HepG2 (cell line): Measurements from ENCODE around the gene EEPD1. TPM values are rescaled to one million over a fixed set of nuclear protein-coding genes. Genes with fewer than 3 reads are reported as not detected.

Experiments
- ATF7 ChIP-seq, 2 experiments: fragments of 450-650 bp in 1 of 2; sonication (generic) in 1 of 2; formaldehyde crosslinking in 1 of 2; IDR thresholded peaks; 2 replicates each; pipeline versions ENCODE4 v1.4.0 to v1.6.1; 2016 to 2020; ENCODE audit warnings: antibody characterized with exemption in 1 of 2, mild to moderate bottlenecking in 1 of 2, missing genetic modification reagents in 1 of 2
- DNMT3B ChIP-seq: conservative IDR thresholded peaks from 2 replicates; pipeline ENCODE4 v1.6.1; 2016; ENCODE audit warnings: missing biosample characterization, control low read depth
- IKZF1 ChIP-seq: fragments of 450-650 bp; IDR thresholded peaks from 2 replicates; pipeline ENCODE4 v1.7.1; 2016
- RXRA ChIP-seq: sonication (generic); formaldehyde crosslinking; IDR thresholded peaks from 2 replicates; pipeline ENCODE4 v1.5.1; 2020; ENCODE audit warnings: missing genetic modification reagents
- TAF1 ChIP-seq: sonication (generic); formaldehyde crosslinking; IDR thresholded peaks from 2 replicates; pipeline ENCODE4 v1.4.0; 2020; ENCODE audit warnings: missing genetic modification reagents
- TCF12 ChIP-seq, 2 experiments: fragments of 450-650 bp in 1 of 2; sonication (generic) in 1 of 2; formaldehyde crosslinking in 1 of 2; IDR thresholded peaks; 2 replicates each; pipeline versions ENCODE4 v1.6.1 to v1.8.0; 2017 to 2022; ENCODE audit warnings: antibody characterized with exemption in 1 of 2, mild to moderate bottlenecking in 1 of 2, missing genetic modification reagents in 1 of 2, moderate library complexity in 1 of 2
- ZFP36L2 ChIP-seq: sonication (generic); formaldehyde crosslinking; IDR thresholded peaks from 2 replicates; pipeline ENCODE4 v1.4.0; 2020; ENCODE audit warnings: missing genetic modification reagents
- ZNF562 ChIP-seq: sonication (generic); formaldehyde crosslinking; IDR thresholded peaks from 2 replicates; pipeline ENCODE4 v1.8.0; 2022; ENCODE audit warnings: missing genetic modification reagents, borderline replicate concordance
- ZNF564 ChIP-seq: sonication (generic); formaldehyde crosslinking; IDR thresholded peaks from 2 replicates; pipeline ENCODE4 v1.8.1; 2023; ENCODE audit warnings: mild to moderate bottlenecking, missing genetic modification reagents
- ZNF615 ChIP-seq: sonication (generic); formaldehyde crosslinking; IDR thresholded peaks from 2 replicates; pipeline ENCODE4 v1.5.0; 2020; ENCODE audit warnings: mild to moderate bottlenecking, missing genetic modification reagents, borderline replicate concordance
- ZNF629 ChIP-seq: sonication (generic); formaldehyde crosslinking; conservative IDR thresholded peaks from 2 replicates; pipeline ENCODE4 v1.5.0; 2020; ENCODE audit warnings: missing genetic modification reagents
- ZNF749 ChIP-seq: sonication (generic); formaldehyde crosslinking; IDR thresholded peaks from 2 replicates; pipeline ENCODE4 v1.8.0; 2022; ENCODE audit warnings: mild to moderate bottlenecking, missing genetic modification reagents, moderate library complexity, borderline replicate concordance
- polyA plus RNA-seq, 8 experiments: library from polyadenylated mRNA; depleted of rRNA in 3 of 8; stranded (reverse) in 7 of 8; unstranded in 1 of 8; fragments of >200 nt; fragmentation: Illumina TruSeq in 4 of 8; extraction: Trizol in 4 of 8; gene quantifications; 2 replicates each; pipeline versions ENCODE4 v1.2.1 to v1.2.3, GENCODE V29; 2011 to 2016; ENCODE audit warnings: low read depth in 4 of 8, missing spikeins in 1 of 8, mixed read lengths in 1 of 8; ENCODE audit not compliant: insufficient read depth in 1 of 8
- total RNA-seq, 5 experiments: library from RNA; depleted of rRNA; stranded (reverse); fragments of >200 nt; fragmentation: Illumina TruSeq; extraction: Trizol; gene quantifications; 2 replicates each; pipeline ENCODE4 v1.2.3, GENCODE V29; 2016; ENCODE audit warnings: low read depth in 1 of 5
- TF ChIP-seq, protein P1 (sequence below): sonication (generic); formaldehyde crosslinking; IDR thresholded peaks from 2 replicates; pipeline ENCODE4 v1.4.0; 2020; ENCODE audit warnings: mild to moderate bottlenecking, missing genetic modification reagents, borderline replicate concordance
- TF ChIP-seq, protein P2 (sequence below): sonication (generic); formaldehyde crosslinking; IDR thresholded peaks from 2 replicates; pipeline ENCODE4 v1.5.1; 2020; ENCODE audit warnings: missing genetic modification reagents, mild to moderate bottlenecking, borderline replicate concordance
- TF ChIP-seq, protein P3 (sequence below): sonication (generic); formaldehyde crosslinking; IDR thresholded peaks from 2 replicates; pipeline ENCODE4 v1.5.1; 2020; ENCODE audit warnings: mild to moderate bottlenecking, moderate library complexity, missing genetic modification reagents
- TF ChIP-seq, protein P4 (sequence below): IDR thresholded peaks from 2 replicates; pipeline ENCODE4 v1.6.1; 2016
- TF ChIP-seq, protein P5 (sequence below): sonication (generic); formaldehyde crosslinking; IDR thresholded peaks from 2 replicates; pipeline ENCODE4 v1.4.0; 2020; ENCODE audit warnings: missing genetic modification reagents, low read depth, mild to moderate bottlenecking, borderline replicate concordance

Gene EEPD1
- total and polyA plus RNA-seq, 2 of the 13 experiments (the other 11 are each of a cell fraction or from before 2014, with no cell fraction given) = 10.1 to 16.4 TPM

DNA sequence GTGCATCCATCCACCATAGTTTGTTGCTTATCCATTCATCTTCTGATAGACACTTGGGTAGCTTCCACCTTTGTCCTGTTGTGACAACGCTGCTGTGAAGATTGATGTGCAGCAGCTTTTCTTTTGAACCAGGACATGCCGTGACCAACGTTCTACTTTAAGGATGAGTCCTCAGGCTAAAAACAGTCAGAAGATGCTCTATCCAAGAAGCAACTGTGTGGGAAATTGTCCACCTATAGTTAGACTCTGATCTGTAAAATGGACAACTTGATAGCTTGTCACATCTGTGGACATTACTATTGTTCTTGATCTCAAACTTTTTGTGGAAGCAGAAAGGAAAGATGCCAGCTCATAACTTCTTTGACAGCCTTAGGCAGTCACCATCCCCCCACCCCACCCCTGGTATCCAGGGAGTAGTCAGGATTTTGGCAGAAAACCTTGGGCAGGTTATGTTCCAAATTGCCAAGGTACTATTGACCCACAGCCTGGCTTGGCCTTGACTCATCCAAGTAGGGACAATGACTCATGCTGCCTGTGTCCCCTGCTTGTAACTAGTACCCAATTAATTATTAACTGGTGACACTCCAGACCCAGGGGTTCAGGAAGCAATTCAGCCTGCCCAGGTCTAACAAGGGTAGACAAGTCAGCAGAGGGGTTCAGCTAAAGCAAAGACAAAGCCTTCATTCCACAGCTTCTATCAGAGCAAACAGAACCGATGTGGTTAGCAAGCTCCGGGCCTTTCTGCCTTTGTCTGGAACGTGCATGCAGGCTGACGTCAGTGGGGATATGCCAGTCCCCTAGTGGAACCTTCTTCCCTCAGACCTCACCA lies 137.0 kb downstream of the EEPD1 start (continued):
- TF ChIP-seq, protein P1, sequence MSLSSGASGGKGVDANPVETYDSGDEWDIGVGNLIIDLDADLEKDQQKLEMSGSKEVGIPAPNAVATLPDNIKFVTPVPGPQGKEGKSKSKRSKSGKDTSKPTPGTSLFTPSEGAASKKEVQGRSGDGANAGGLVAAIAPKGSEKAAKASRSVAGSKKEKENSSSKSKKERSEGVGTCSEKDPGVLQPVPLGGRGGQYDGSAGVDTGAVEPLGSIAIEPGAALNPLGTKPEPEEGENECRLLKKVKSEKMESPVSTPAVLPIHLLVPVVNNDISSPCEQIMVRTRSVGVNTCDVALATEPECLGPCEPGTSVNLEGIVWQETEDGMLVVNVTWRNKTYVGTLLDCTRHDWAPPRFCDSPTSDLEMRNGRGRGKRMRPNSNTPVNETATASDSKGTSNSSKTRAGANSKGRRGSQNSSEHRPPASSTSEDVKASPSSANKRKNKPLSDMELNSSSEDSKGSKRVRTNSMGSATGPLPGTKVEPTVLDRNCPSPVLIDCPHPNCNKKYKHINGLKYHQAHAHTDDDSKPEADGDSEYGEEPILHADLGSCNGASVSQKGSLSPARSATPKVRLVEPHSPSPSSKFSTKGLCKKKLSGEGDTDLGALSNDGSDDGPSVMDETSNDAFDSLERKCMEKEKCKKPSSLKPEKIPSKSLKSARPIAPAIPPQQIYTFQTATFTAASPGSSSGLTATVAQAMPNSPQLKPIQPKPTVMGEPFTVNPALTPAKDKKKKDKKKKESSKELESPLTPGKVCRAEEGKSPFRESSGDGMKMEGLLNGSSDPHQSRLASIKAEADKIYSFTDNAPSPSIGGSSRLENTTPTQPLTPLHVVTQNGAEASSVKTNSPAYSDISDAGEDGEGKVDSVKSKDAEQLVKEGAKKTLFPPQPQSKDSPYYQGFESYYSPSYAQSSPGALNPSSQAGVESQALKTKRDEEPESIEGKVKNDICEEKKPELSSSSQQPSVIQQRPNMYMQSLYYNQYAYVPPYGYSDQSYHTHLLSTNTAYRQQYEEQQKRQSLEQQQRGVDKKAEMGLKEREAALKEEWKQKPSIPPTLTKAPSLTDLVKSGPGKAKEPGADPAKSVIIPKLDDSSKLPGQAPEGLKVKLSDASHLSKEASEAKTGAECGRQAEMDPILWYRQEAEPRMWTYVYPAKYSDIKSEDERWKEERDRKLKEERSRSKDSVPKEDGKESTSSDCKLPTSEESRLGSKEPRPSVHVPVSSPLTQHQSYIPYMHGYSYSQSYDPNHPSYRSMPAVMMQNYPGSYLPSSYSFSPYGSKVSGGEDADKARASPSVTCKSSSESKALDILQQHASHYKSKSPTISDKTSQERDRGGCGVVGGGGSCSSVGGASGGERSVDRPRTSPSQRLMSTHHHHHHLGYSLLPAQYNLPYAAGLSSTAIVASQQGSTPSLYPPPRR = peak; percentile 96; the same call in 1 of the 2 replicates
- TF ChIP-seq, protein P2, sequence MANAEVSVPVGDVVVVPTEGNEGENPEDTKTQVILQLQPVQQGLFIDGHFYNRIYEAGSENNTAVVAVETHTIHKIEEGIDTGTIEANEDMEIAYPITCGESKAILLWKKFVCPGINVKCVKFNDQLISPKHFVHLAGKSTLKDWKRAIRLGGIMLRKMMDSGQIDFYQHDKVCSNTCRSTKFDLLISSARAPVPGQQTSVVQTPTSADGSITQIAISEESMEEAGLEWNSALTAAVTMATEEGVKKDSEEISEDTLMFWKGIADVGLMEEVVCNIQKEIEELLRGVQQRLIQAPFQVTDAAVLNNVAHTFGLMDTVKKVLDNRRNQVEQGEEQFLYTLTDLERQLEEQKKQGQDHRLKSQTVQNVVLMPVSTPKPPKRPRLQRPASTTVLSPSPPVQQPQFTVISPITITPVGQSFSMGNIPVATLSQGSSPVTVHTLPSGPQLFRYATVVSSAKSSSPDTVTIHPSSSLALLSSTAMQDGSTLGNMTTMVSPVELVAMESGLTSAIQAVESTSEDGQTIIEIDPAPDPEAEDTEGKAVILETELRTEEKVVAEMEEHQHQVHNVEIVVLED = peak; percentile 42; the same call in 1 of the 2 replicates
- TF ChIP-seq RXRA (CRISPR knock-in tag) (peak; percentile 96), ZNF615 (CRISPR knock-in tag) (0 out of 2 replicates have a peak, but pooled peaks have one; percentile 26), ZNF562 (CRISPR knock-in tag) (no peak), ZNF749 (CRISPR knock-in tag) (no peak), IKZF1 (no peak), DNMT3B (0 out of 2 replicates have a peak, but pooled peaks have one; percentile 31), ZNF629 (CRISPR knock-in tag) (peak; percentile 64), ATF7 (IDR thresholded peaks at IDR 0.05) (peak; percentile 47), ATF7 (CRISPR knock-in tag; IDR thresholded peaks at IDR 0.05) (peak; percentile 92), TAF1 (no peak), ZFP36L2 (CRISPR knock-in tag) (no peak), TCF12 (IDR thresholded peaks at IDR 0.05) (no peak), TCF12 (CRISPR knock-in tag; IDR thresholded peaks at IDR 0.05) (peak; percentile 72; the same call in 1 of the 2 replicates), ZNF564 (CRISPR knock-in tag) (peak; percentile 61; the same call in 1 of the 2 replicates)
- TF ChIP-seq, protein P3, sequence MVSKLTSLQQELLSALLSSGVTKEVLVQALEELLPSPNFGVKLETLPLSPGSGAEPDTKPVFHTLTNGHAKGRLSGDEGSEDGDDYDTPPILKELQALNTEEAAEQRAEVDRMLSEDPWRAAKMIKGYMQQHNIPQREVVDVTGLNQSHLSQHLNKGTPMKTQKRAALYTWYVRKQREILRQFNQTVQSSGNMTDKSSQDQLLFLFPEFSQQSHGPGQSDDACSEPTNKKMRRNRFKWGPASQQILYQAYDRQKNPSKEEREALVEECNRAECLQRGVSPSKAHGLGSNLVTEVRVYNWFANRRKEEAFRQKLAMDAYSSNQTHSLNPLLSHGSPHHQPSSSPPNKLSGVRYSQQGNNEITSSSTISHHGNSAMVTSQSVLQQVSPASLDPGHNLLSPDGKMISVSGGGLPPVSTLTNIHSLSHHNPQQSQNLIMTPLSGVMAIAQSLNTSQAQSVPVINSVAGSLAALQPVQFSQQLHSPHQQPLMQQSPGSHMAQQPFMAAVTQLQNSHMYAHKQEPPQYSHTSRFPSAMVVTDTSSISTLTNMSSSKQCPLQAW (CRISPR knock-in tag) = peak; percentile 100
- TF ChIP-seq, protein P4, sequence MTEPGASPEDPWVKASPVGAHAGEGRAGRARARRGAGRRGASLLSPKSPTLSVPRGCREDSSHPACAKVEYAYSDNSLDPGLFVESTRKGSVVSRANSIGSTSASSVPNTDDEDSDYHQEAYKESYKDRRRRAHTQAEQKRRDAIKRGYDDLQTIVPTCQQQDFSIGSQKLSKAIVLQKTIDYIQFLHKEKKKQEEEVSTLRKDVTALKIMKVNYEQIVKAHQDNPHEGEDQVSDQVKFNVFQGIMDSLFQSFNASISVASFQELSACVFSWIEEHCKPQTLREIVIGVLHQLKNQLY (CRISPR knock-in tag) = peak; percentile 54; the same call in 1 of the 2 replicates
- TF ChIP-seq, protein P5, sequence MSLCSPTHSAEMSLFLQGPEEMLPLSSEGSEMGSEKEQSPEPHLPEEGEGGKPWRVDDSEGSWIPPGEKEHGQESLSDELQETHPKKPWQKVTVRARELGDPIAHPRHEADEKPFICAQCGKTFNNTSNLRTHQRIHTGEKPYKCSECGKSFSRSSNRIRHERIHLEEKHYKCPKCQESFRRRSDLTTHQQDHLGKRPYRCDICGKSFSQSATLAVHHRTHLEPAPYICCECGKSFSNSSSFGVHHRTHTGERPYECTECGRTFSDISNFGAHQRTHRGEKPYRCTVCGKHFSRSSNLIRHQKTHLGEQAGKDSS (CRISPR knock-in tag) = peak; percentile 20; the same call in 1 of the 2 replicates
